Peyer's patch (tissue), 4 donors: ENCODE measurements around the gene TRIM46. TPM values are rescaled to one million over a fixed set of nuclear protein-coding genes. Genes with fewer than 3 reads are reported as not detected.

Experiments used
- DNase-seq, 3 donors: peaks; one replicate each; pipeline ENCODE4 v3.0.0-alpha.2; 2017 to 2019
- H3K27ac ChIP-seq, 4 donors: fragments of 200-600 bp; sonication (generic); one replicate each; pipeline ENCODE4 v1.5.1; 2016 to 2019
- H3K27me3 ChIP-seq, 2 donors: fragments of 200-600 bp; sonication (generic); one replicate each; pipeline ENCODE4 v1.5.1; 2019
- H3K36me3 ChIP-seq, 3 donors: fragments of 200-600 bp; sonication (generic); one replicate each; pipeline ENCODE4 v1.5.1; 2016 to 2019
- H3K4me1 ChIP-seq, 4 donors: fragments of 200-600 bp; sonication (generic); one replicate each; pipeline ENCODE4 v1.5.1; 2016 to 2019
- H3K4me3 ChIP-seq, 4 donors: fragments of 200-600 bp; sonication (generic); 1 replicate in 3 of 4; 2 replicates in 1 of 4; pipeline ENCODE4 v1.5.1; 2016 to 2019; ENCODE audit warnings: mild to moderate bottlenecking in 1 of 4
- H3K9me3 ChIP-seq, 4 donors: fragments of 200-600 bp; sonication (generic); one replicate each; pipeline ENCODE4 v1.5.1; 2016 to 2019; ENCODE audit warnings: mild to moderate bottlenecking in 1 of 4
- CTCF ChIP-seq, 6 experiments: fragments of 450-650 bp in 4 of 6; fragments of 200-600 bp in 2 of 6; sonication (generic) in 1 of 6; IDR thresholded peaks; one replicate each; pipeline ENCODE4 v1.5.1; 2017 to 2019; ENCODE audit warnings: antibody characterized with exemption in 6 of 6, mild to moderate bottlenecking in 3 of 6, moderate library complexity in 1 of 6
- POLR2A ChIP-seq, 2 donors: fragments of 450-650 bp; IDR thresholded peaks; one replicate each; pipeline ENCODE4 v1.5.1; 2017; ENCODE audit warnings: antibody characterized with exemption in 2 of 2, mild to moderate bottlenecking in 2 of 2, moderate library complexity in 2 of 2
- total RNA-seq, 4 donors: library from RNA; depleted of rRNA; stranded (reverse); fragments of >200 nt; gene quantifications; one replicate each; pipeline ENCODE4 v1.1.0, GENCODE V29; 2016

The TRIM46 gene
- total RNA-seq, 4 donors from 2014 or later = not detected

GRCh38 chr1:155126556-155127104 lies 47.0 kb upstream of the TRIM46 start:
- Histone ChIP-seq H3K4me3 (peak overlapping the region; percentile 51 to 69 (median 64)), H3K9me3 (no peaks in the 10 kb centered on the region), H3K4me1 (peaks cover 6 to 24% (median 15%) of the 10 kb centered on the region in 4 donors), H3K36me3 (peaks cover 0 to 6% (median 0%) of the 10 kb centered on the region in 3 donors), H3K27ac (peak overlapping the region; percentile 58 to 98 (median 92)), H3K27me3 (no peaks in the 10 kb centered on the region)
- peak in 2 of 3 donors; percentile 58 to 80 for DNase-seq
- peak in 1 of 6 experiments; percentile 2 for TF ChIP-seq CTCF (IDR thresholded peaks at IDR 0.05)
- TF ChIP-seq POLR2A (IDR thresholded peaks at IDR 0.05) = no peak

GRCh38 chr1:155127105-155127966 lies 46.3 kb upstream of the TRIM46 start, which contains the start of gene EFNA1:
EFNA1 (plus strand) TSS chr1:155127876; CDS start chr1:155127978, 102 bp downstream.
- Histone ChIP-seq H3K36me3 (peaks cover 0 to 13% (median 0%) of the 10 kb centered on the region in 3 donors), H3K27ac (peak within 1 kb of the TSS; percentile 58 to 98 (median 92)), H3K4me1 (peaks cover 6 to 24% (median 15%) of the 10 kb centered on the region in 4 donors), H3K4me3 (peak within 1 kb of the TSS; percentile 51 to 69 (median 64)), H3K27me3 (no peaks in the 10 kb centered on the region), H3K9me3 (no peaks in the 10 kb centered on the region)
- peak; percentile 26 to 90 (median 89) for DNase-seq
- TF ChIP-seq CTCF (IDR thresholded peaks at IDR 0.05) (no peak), POLR2A (IDR thresholded peaks at IDR 0.05) (peak; percentile 85 to 93)

GRCh38 chr1:155127967-155128754 lies 45.5 kb upstream of the TRIM46 start:
- Histone ChIP-seq H3K36me3 (peaks cover 0 to 20% (median 0%) of the 10 kb centered on the region in 3 donors), H3K4me1 (peaks cover 6 to 24% (median 17%) of the 10 kb centered on the region in 4 donors), H3K4me3 (peak overlapping the region; percentile 51 to 69 (median 64)), H3K27me3 (no peaks in the 10 kb centered on the region), H3K27ac (peak overlapping the region; percentile 58 to 98 (median 92)), H3K9me3 (no peaks in the 10 kb centered on the region)
- TF ChIP-seq POLR2A (IDR thresholded peaks at IDR 0.05) = peak in 1 of 2 donors; percentile 72
- no peak for TF ChIP-seq CTCF (IDR thresholded peaks at IDR 0.05)
- peak in 1 of 3 donors; percentile 57 for DNase-seq

- Histone ChIP-seq H3K36me3 (peaks cover 0 to 27% (median 0%) of the 10 kb centered on the region in 3 donors), H3K4me1 (peaks cover 7 to 31% (median 17%) of the 10 kb centered on the region in 4 donors)
- TF ChIP-seq POLR2A (IDR thresholded peaks at IDR 0.05) (peak; percentile 96), CTCF (IDR thresholded peaks at IDR 0.05) (no peak)
These were observed 44.7 kb upstream of the TRIM46 start for GRCh38 chr1:155128755-155129473.

More at GRCh38 chr1:155128755-155129473, 44.7 kb upstream of the TRIM46 start:
- peak overlapping the region; percentile 14 to 98 (median 92) for H3K27ac ChIP-seq
- no peaks in the 10 kb centered on the region for H3K27me3 ChIP-seq
- H3K4me3 ChIP-seq = peak overlapping the region in 3 of 4 donors; percentile 51 to 69 (median 63)
- no peaks in the 10 kb centered on the region for H3K9me3 ChIP-seq
- DNase-seq = peak in 2 of 3 donors; percentile 89 to 92
